IMR-90 (cell line): ENCODE results near the gene B3GALT6. TPM values are rescaled to one million over a fixed set of nuclear protein-coding genes. Genes with fewer than 3 reads are reported as not detected.

ENCODE experiments used
- ATAC-seq: fragments of 200-7000 bp; cut with Tn5 transposase; 2 replicates; pipeline ENCODE4 v1.9.1; 2020; ENCODE audit warnings: low read depth, mild to moderate bottlenecking, moderate library complexity
- BruUV-seq: library from RNA; stranded (reverse); fragments of 400-500 nt; replicated peaks from 2 replicates; lab custom pipeline; 2021; lab: Mats Ljungman, UMichigan
- CTCF ChIA-PET: fragments of 300-600 bp; formaldehyde crosslinking; extraction: SDS; loops from one replicate; lab custom pipeline; 2021; ENCODE audit warnings: antibody characterized with exemption; lab: Yijun Ruan, JAX
- POLR2A ChIA-PET: fragments of 300-600 bp; sonication (Branson Sonifier 250); formaldehyde crosslinking; loops from one replicate; lab custom pipeline; 2022; ENCODE audit warnings: antibody characterized with exemption; ENCODE audit not compliant: unreplicated experiment; lab: Charles Lee
- DNase-seq: peaks from one replicate; pipeline ENCODE4 v3.0.0; 2013
- H2AFZ ChIP-seq: replicated peaks from 2 replicates; pipeline ENCODE3; 2013; ENCODE audit warnings: low read length, mild to moderate bottlenecking; ENCODE audit not compliant: poor library complexity
- H2AK5ac ChIP-seq: 2 replicates; pipeline ENCODE4 v1.6.1; 2013; ENCODE audit warnings: low read depth, low read length, inconsistent platforms
- H2AK9ac ChIP-seq: replicated peaks from 2 replicates; pipeline ENCODE3; 2013; ENCODE audit warnings: mild to moderate bottlenecking, low read depth, low read length, moderate library complexity; ENCODE audit not compliant: poor library complexity
- H2BK120ac ChIP-seq: 2 replicates; pipeline ENCODE4 v1.6.1; 2013; ENCODE audit warnings: low read depth, low read length, inconsistent platforms
- H2BK15ac ChIP-seq: 3 replicates; pipeline ENCODE4 v1.6.1; 2013; ENCODE audit warnings: low read depth, low read length, inconsistent platforms
- H2BK20ac ChIP-seq: 2 replicates; pipeline ENCODE4 v1.6.1; 2013; ENCODE audit warnings: low read depth, mild to moderate bottlenecking, inconsistent platforms, low read length, moderate library complexity
- H2BK5ac ChIP-seq: 2 replicates; pipeline ENCODE4 v1.6.1; 2013; ENCODE audit warnings: mild to moderate bottlenecking, low read depth, low read length, inconsistent platforms; ENCODE audit not compliant: poor library complexity, severe bottlenecking
- H3K14ac ChIP-seq: replicated peaks from 2 replicates; pipeline ENCODE4 v1.6.1; 2013; ENCODE audit warnings: low read depth, low read length, inconsistent platforms
- H3K18ac ChIP-seq: 2 replicates; pipeline ENCODE4 v1.6.1; 2013; ENCODE audit warnings: low read depth, low read length, control low read depth
- H3K23ac ChIP-seq: 2 replicates; pipeline ENCODE4 v1.6.1; 2013; ENCODE audit warnings: low read depth, low read length, inconsistent platforms
- H3K27ac ChIP-seq: 2 replicates; pipeline ENCODE4 v1.5.1; 2013; ENCODE audit warnings: mild to moderate bottlenecking, control low read depth, low read length; ENCODE audit not compliant: insufficient read depth
- H3K27me3 ChIP-seq: 2 replicates; pipeline ENCODE4 v1.6.1; 2013; ENCODE audit warnings: low read length; ENCODE audit not compliant: control insufficient read depth, insufficient read depth
- H3K36me3 ChIP-seq: 2 replicates; pipeline ENCODE4 v1.6.1; 2013; ENCODE audit warnings: low read length, mixed read lengths; ENCODE audit not compliant: control insufficient read depth, insufficient read depth
- H3K4ac ChIP-seq: 2 replicates; pipeline ENCODE4 v1.6.1; 2013; ENCODE audit warnings: low read depth, low read length, inconsistent platforms
- H3K4me1 ChIP-seq: 2 replicates; pipeline ENCODE4 v1.6.1; 2013; ENCODE audit warnings: low read length, mixed read lengths; ENCODE audit not compliant: control insufficient read depth, insufficient read depth
- H3K4me2 ChIP-seq: 2 replicates; pipeline ENCODE4 v1.6.1; 2013; ENCODE audit warnings: low read depth, mild to moderate bottlenecking, control low read depth, low read length, moderate library complexity
- H3K4me3 ChIP-seq: 2 replicates; pipeline ENCODE4 v1.5.1; 2013; ENCODE audit warnings: low read depth, mild to moderate bottlenecking, control low read depth, low read length, moderate library complexity; ENCODE audit not compliant: insufficient read depth
- H3K56ac ChIP-seq: 2 replicates; pipeline ENCODE4 v1.6.1; 2013; ENCODE audit warnings: low read length, inconsistent platforms; ENCODE audit not compliant: insufficient read depth; ENCODE audit errors: extremely low read depth
- H3K79me1 ChIP-seq, 2 experiments: 2 replicates each; pipeline ENCODE4 v1.6.1; 2013; ENCODE audit warnings: low read length in 2 of 2, inconsistent platforms in 1 of 2, low read depth in 1 of 2
- H3K9ac ChIP-seq: 2 replicates; pipeline ENCODE4 v1.6.1; 2013; ENCODE audit warnings: low read depth, low read length, control low read depth
- H3K9me1 ChIP-seq: 2 replicates; pipeline ENCODE4 v1.6.1; 2013; ENCODE audit warnings: low read length, inconsistent platforms; ENCODE audit not compliant: insufficient read depth
- H3K9me3 ChIP-seq: 2 replicates; pipeline ENCODE4 v1.6.1; 2013; ENCODE audit warnings: low read length; ENCODE audit not compliant: control insufficient read depth, insufficient read depth
- H4K20me1 ChIP-seq: 2 replicates; pipeline ENCODE4 v1.6.1; 2013; ENCODE audit warnings: low read length, inconsistent platforms; ENCODE audit not compliant: insufficient read depth
- H4K5ac ChIP-seq: 2 replicates; pipeline ENCODE4 v1.6.1; 2013; ENCODE audit warnings: mild to moderate bottlenecking, low read depth, low read length, control low read depth
- H4K8ac ChIP-seq, 2 experiments: 2 replicates each; pipeline ENCODE4 v1.6.1; 2013; ENCODE audit warnings: low read depth in 2 of 2, low read length in 2 of 2, control low read depth in 1 of 2, inconsistent platforms in 1 of 2
- H4K91ac ChIP-seq: 2 replicates; pipeline ENCODE4 v1.6.1; 2013; ENCODE audit warnings: low read depth, low read length, inconsistent platforms; ENCODE audit not compliant: insufficient read depth
- BHLHE40 ChIP-seq: fragments of 150-350 bp; IDR thresholded peaks from 2 replicates; pipeline ENCODE4 v1.6.1; 2016; ENCODE audit warnings: mild to moderate bottlenecking, low read depth, low read length
- CEBPB ChIP-seq: IDR thresholded peaks from 2 replicates; pipeline ENCODE4 v1.6.1; 2012; ENCODE audit warnings: low read depth, low read length, improper control_type of control experiment
- MXI1 ChIP-seq: IDR thresholded peaks from 2 replicates; pipeline ENCODE4 v1.6.1; 2012; ENCODE audit warnings: low read depth, mild to moderate bottlenecking, low read length, moderate library complexity, borderline replicate concordance
- POLR2A ChIP-seq: IDR thresholded peaks from 2 replicates; pipeline ENCODE4 v1.6.1; 2012; ENCODE audit warnings: mild to moderate bottlenecking, low read depth, low read length
- WGBS, 2 experiments: methylation state at CpG; one replicate each; pipeline versions ENCODE4 v1.1.5 to v1.1.7; 2013; ENCODE audit warnings: missing lambda C conversion rate in 2 of 2; ENCODE audit not compliant: insufficient read length in 1 of 2; ENCODE audit errors: extremely low coverage in 2 of 2; 5-methylcytosine and 5-hydroxymethylcytosine counted together
- dilution Hi-C: fragments of 300-500 bp; cut with HindIII; formaldehyde crosslinking; loops from one replicate; pipeline ENCODE4 v1.14.3; 2018; ENCODE audit warnings: low sequenced_read_pairs; ENCODE audit not compliant: unreplicated experiment
- in situ Hi-C: fragments of 300-500 bp; cut with MboI; formaldehyde crosslinking; loops from 3 replicates; pipeline ENCODE4 v1.14.3; 2019; ENCODE audit warnings: low sequenced_read_pairs, inconsistent platforms, mixed read lengths
- intact Hi-C: fragments of 100-400 bp; cut with micrococcal nuclease; formaldehyde crosslinking; loops from 2 replicates; pipeline ENCODE4 v1.10.0; 2022
- polyA plus RNA-seq, 3 experiments: library from polyadenylated mRNA; depleted of rRNA; stranded (reverse); fragments of >200 nt; gene quantifications; 2 replicates each; pipeline ENCODE4 v1.2.3, GENCODE V29; 2012; ENCODE audit warnings: low replicate concordance in 1 of 3
- total RNA-seq: library from RNA; depleted of rRNA; stranded (reverse); fragments of >200 nt; gene quantifications from 2 replicates; pipeline ENCODE4 v1.2.3, GENCODE V29; 2012
- TF ChIP-seq, protein P1 (sequence below): fragments of 150-350 bp; IDR thresholded peaks from 2 replicates; pipeline ENCODE4 v1.6.1; 2017; ENCODE audit warnings: mild to moderate bottlenecking, antibody characterized with exemption, low read length, low read depth

B3GALT6 gene
- total and polyA plus RNA-seq, 2 of the 4 experiments (the other 2 are of a cell fraction), result 12.2 to 23.0 TPM

DNA sequence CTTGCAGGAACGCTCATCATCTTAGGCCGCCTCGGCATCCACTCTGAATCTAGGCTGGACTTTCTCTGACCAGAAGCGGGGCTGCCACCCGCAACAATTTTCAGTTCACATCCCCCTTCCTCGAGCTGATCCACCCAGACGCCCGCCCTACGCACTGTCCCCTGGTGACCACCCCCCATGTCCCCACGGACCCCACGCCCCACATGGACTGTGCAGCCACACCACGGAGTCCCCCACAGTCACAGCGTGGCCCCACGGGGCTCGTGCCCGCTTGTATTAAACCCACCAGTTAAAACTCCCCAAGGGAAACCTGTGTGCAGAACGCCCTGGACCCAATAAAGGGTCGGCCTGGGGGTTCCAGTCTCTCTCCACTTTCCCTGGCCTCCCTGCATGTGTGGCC lies 27.5 kb downstream of the B3GALT6 start:
- ATAC-seq (no peak), DNase-seq (no peak)
- H3K9me3 ChIP-seq, result no peaks in the 10 kb centered on the region
- no peak overlapping the region for H3K27ac ChIP-seq
- H2BK120ac ChIP-seq, result no peak overlapping the region
- H3K23ac ChIP-seq, result no peak overlapping the region
- H3K4me2 ChIP-seq, result no peak overlapping the region
- H4K91ac ChIP-seq, result no peak overlapping the region
- peaks cover 25% of the 10 kb centered on the region for H3K9me1 ChIP-seq
- no peaks in the 10 kb centered on the region for H3K27me3 ChIP-seq
- peaks cover 26 to 79% of the 10 kb centered on the region in 2 experiments for H3K79me1 ChIP-seq
- TF ChIP-seq POLR2A (no peak), CEBPB (no peak), BHLHE40 (no peak), MXI1 (no peak)
- TF ChIP-seq, protein P1, sequence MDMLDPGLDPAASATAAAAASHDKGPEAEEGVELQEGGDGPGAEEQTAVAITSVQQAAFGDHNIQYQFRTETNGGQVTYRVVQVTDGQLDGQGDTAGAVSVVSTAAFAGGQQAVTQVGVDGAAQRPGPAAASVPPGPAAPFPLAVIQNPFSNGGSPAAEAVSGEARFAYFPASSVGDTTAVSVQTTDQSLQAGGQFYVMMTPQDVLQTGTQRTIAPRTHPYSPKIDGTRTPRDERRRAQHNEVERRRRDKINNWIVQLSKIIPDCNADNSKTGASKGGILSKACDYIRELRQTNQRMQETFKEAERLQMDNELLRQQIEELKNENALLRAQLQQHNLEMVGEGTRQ, result no peak
- 97% methylated on average over 5 of the region's 18 CpGs; no CpG with 5 or more reads in 1 of the 2 experiments for WGBS, 2 experiments
- BruUV-seq, result no TSS peak
- H3K9ac ChIP-seq, result no peak overlapping the region
- no peak overlapping the region for H3K4me3 ChIP-seq
- peak overlapping the region; percentile 73 for H2BK5ac ChIP-seq
- CTCF ChIA-PET, result no interaction called here
- no peak overlapping the region for H2BK15ac ChIP-seq
- peak overlapping the region; percentile 84; the same call in 1 of the 2 replicates for H2AK5ac ChIP-seq
- H2BK20ac ChIP-seq, result no peak overlapping the region
- no peak overlapping the region for H3K14ac ChIP-seq
- peaks cover 33% of the 10 kb centered on the region for H3K4me1 ChIP-seq
- in situ Hi-C loops, result no loop called here
- POLR2A ChIA-PET, result no interaction called here
- no peak overlapping the region for H4K8ac ChIP-seq
- no peak overlapping the region for H2AFZ ChIP-seq
- H2AK9ac ChIP-seq, result no peak overlapping the region
- H3K36me3 ChIP-seq, result peaks cover 68% of the 10 kb centered on the region
- H3K56ac ChIP-seq, result no peak overlapping the region
- dilution Hi-C loops, result no loop called here
- peak overlapping the region; percentile 65; the same call in 1 of the 2 replicates for H3K4ac ChIP-seq
- H4K5ac ChIP-seq, result no peak overlapping the region
- intact Hi-C loops, result no loop called here
- no peak overlapping the region for H3K18ac ChIP-seq
- peaks cover 10% of the 10 kb centered on the region for H4K20me1 ChIP-seq
